Stimulated activated CD8-positive, alpha-beta memory T cell treated with anti-CD3 and anti-CD28 coated beads, Interleukin-7, amount 100 ng/mL, for 1 hour (primary cell): ENCODE data around the gene STK32A.
"Not testable (repeated sequence)": the region's sequence is repeated elsewhere in the genome, so short reads cannot be mapped to it uniquely, and the experiment has no call there.

Experiments used
- DNase-seq, 2 donors: peaks; one replicate each; pipeline ENCODE4 v3.0.0-alpha.2; 2020; ENCODE audit warnings: low read depth in 2 of 2

The STK32A gene

DNA sequence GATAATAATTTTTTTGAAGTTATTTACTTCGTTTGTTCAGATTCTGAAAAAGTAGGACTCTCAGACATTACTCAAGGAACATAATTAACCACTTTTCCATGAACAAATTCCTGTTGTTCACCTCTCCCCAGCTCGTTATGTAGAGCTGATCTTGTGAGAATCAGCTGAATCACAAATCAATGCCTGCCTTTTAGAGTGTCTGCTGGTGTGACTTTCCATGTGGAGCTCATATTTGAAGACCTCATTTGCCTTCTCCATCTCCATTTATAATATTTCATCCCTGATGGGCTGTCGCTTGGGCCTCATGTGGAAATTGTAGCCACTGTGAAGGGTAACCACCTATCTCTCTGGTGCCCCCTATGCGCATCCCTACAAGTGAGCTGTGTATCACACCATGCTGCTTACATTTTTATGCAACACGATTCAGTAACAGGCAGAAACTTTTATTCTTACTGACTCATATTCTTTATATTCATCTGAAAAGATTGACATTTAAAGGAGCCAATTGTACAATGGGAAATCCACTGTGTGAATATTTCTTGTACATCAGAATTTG lies 111.3 kb downstream of the STK32A start:
- no peak for DNase-seq

DNA sequence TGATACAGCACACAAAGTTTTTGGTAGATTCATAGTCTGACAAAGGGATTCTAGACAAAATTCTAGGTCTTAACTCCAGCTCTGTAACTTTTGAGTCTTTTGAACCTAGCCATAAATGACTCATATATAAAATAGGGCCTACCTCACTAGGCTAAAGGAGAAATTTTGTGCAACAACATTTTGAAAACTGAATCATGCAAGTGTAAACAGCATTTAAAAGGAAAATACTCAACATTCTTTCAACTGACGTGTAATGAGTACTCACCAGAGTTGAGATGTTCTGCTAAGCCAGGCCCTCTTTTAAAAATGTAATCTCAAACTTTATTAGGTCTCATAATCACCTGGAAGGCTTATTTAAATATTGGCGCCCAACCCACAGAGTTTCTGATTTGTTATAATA lies 113.2 kb downstream of the STK32A start:
- no peak for DNase-seq

DNA sequence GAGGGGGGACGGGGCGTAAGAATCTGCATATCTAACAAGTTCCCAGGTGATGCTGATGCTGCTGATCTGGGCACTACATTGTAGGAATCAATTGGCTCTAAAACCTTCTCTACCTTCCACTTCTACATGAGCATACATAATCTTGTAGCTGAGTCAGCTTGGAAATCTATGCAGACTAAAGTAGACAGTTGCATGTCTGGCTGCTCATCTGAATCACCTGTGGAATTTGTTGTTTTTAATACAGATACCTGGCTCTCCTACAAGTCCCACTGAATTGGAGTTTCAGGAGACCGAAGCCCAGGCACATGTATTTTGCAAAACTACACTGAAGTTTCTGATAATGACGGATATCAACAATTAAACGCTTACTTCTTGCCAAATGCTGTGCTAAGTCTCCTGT lies 113.6 kb downstream of the STK32A start:
- no peak for DNase-seq

DNA sequence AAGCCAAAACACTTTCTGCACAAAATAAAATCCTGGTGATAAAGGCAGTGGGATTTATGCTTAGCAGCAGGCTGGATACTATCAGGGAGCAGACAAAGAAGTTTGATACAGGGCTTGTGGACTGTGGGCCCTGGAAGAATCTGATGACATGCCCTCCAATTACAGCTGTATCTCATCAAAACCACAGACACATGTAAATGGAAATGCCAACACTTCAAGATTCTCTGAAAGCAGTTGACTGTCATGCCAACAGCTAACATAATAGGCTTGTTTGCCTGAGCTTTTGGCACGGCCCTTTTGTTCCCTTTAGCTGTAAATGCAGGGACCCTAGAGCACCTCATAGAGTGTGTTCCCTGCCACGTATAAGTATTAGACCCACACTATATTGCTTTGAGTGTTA lies 114.4 kb downstream of the STK32A start:
- DNase-seq: no peak

DNA sequence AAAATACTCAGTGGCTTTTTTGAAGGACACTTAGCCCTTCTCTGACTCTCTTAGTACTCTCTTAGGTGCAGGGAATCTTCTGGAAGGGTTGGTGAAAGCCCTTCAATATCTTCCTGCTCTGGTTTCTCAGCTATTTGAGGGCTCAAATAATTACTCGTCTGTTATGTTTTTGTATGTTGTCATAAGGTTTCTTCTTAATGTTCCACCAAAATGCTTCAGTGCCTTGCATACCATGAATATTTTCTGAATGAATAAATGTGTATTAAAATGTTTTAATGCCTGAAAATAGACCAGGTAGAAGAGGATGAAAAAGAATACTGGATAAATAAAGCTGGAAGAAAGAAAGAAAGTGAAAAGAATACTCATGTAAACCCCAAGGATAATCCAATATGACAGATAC lies 124.3 kb downstream of the STK32A start:
- DNase-seq: no peak

DNA sequence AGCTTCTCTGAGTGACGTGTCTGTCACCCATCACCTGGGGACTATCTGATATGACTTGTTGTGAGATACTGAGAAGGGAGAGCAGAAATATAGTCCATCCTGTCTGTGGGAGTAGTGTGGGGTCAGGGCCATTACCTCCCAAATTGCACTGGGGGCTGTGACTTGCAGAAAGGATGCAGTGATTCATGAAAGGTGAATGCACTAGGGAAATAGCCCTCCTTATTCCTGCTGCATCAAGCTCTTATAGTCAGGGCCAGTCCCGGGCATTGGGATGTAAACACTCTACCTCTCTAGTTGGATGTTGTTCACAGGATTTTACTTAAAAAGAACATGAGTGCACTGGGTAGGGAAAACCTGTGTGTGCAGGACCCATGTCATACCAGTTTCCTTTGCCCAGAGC lies 124.8 kb downstream of the STK32A start:
- DNase-seq: no peak

DNA sequence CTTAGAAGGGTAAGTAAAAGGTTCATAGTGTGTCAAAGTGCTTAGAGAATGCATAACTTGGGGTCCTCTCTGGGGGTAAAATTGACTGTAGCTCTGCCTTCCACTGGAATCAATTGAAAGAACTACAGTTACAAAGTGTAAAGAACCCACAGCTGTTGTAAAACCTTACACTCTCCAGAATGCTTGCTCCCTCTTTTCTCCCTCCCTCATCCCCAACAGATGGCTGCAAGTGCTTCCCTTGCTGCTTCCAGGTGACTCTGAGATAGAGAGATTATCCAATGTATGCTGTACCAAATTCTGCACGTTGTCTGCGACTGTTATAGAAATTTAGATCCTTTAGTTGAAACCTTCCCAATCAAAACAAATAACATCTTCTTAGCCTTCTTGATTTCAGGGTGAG lies 126.0 kb downstream of the STK32A start:
- DNase-seq: no peak

DNA sequence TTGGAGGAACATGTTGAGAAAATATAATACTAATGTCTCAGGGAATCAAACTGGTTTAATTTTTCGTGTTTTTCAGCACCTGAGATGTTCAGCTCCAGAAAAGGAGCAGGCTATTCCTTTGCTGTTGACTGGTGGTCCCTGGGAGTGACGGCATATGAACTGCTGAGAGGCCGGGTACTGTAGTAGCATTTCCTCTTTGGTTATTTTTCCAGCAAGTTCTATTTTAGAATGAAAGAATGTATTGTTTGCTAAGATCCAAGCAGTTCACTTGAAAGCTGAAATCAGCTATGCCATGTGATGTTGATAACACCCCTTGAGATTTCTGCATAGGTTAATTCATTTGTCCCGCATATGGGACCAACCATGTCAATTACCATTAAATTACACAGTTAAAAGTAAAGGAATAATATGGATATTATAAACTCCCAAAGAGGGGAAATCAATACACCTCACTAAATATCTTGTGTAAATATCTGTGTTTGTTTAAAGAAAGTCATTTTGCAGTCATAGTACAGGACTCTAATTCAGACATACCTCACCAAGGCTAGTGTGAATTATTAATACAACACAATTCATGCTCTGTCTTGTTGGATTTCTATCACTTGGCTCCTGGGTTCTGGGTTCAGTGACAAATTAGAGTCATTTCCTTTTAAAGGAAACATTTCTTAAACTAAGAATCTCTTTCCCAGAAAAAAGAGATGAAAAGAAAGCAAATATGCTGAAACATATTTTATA lies 126.8 kb downstream of the STK32A start:
- no peak for DNase-seq

DNA sequence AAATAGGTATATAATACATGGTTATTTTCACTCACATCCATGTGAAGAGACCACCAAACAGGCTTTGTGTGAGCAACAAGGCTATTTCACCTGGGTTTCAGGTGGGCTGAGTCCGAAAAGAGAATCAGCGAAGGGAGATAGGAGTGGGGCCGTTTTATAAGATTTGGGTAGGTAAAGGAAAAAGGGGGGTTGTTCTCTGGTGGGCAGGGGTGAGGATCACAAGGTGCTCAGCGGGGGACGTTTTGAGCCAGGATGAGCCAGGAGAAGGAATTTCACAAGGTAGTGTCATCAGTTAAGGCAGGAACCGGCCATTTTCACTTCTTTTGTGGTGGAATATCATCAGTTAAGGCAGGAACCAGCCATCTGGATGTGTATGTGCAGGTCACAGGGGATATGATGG lies 132.6 kb downstream of the STK32A start:
- DNase-seq: not testable (repeated sequence)

DNA sequence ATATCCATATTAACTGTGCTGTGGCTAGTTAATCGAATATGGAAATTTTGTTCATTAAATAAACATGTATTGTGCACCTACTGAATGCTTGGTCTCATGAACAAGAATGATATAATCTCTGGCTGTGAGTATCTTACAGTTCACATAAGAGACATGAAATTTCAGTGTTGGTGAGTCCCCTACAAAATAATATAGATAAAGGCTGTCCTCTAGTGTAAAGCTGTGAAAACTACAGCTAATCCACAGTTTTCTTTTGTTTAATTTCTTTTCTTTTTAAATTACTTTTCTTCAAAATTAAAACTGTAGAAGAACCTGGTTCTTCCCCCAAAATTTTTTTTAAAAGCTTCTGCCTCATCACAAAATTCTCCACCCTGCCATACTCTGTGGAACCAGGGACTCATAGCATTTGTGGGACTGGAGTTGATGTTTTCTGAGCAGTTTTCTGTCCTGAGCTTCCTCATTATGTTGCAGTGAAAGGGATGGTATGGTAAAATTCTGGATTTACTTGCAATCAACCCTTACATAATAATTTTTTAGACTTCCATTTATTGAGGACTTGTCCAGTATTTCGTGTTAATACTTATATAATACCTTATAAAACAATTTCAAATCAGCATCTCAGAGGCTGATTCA lies 135.0 kb downstream of the STK32A start:
- DNase-seq: no peak

DNA sequence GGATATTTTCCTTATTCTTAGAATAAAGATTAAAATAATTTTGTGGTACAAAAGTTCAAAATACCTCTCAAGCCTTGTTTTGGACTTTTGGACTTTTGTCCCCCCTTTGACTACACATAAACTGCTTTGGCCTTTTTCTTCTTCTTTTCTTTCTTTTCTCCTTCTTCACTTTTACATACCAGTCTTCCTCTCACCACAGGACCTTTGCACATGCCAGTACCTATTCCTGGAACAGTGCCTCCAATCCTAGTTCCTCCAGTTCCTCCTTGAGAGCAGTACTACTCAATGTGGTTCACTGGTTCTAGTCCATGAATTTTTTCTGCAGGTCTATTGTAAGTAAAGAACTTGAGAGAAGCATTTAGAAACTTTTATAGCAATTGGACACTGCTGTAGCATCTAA lies 136.5 kb downstream of the STK32A start:
- DNase-seq: no peak

DNA sequence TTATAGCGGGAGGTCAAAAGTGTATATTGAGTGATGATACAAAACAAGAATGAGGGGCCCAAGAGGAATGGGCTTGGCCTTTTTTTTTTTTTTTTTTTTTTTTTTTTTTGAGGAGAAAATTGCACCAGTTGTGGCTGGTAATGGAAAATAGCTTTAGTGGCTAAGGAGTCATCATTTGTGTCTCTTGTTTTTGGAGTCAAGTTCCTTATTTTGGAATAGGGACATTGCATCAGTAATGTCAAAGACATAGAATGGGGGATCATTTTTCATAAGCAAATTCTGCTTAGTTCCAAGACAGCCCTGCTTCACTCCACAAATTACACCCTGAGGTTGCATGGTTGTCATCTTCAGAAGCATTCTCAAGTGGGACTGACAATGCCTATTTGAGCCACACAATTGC lies 137.4 kb downstream of the STK32A start:
- DNase-seq: no peak

DNA sequence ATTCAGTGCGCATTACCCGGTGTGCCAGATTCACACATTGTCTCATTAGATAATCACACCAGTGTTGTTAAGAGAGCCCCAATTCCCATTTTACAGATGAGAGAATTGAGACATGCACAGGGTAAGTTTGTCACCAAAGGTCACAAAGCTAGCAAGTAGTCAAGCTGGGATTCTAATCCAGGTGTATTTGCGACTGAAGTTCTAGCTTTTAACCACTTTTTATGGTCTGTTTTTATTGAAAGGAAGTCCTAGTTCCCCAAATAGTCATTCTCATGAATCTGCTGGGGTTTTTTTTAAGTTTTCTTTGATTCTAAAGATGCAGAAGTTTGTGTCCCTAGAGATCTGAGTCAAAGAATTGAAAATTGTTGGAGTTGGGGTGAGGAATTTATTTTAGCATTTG lies 138.5 kb downstream of the STK32A start:
- DNase-seq: no peak

DNA sequence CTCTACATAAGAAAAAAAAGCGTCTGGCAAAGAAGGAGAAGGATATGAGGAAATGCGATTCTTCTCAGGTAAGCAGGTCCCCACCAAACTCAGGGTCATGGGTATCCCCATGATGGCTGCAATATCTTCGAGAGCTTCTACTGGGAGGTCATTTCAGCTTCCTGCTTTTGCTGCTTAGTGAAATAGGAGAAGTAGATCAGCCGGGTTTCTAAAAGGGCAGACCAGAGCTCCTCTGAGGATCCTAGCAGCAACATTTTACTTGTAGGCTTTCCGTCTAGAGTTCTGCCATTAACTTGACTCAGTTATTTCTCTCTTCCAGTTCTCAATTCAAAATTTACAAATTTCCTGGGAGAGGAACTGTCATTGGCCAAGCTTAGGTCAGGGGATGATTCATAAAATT lies 140.3 kb downstream of the STK32A start:
- no peak for DNase-seq

DNA sequence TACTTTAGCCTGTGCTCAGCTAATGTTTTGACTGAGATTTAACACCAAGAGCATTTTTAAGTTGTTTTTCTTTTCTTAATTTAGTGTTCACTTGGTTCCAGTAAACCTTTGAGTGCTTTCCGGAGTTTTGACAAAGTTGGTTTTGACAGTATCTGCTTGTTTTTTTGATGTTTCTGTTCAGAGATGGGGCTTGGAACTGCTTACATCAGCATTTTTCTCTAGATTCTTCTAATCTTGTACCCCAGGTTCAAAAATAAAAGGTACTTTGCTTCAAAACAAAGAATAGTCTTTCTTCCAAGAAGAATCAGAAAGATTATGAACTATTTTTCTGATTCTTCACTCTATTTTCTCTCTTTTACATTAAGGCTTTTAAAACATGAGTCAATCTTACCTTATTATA lies 142.9 kb downstream of the STK32A start:
- no peak for DNase-seq

DNA sequence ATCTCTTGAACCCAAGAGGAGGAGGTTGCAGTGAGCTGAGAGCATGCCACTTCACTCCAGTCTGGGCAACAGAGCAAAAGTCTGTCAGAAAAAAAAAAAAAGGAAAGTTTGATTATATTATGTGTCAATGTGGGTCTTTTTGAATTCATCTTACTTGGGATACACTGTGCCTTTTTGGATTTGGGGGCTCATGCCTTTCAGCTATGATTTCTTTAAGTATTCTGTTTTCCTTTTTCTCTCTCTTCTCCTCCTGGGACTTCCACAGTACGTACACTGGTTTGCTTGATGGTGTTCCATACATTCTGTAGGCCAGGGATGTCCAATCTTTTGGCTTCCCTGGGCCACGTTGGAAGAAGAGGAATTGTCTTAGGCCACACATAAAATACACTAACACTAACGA lies 146.7 kb downstream of the STK32A start:
- no peak for DNase-seq

DNA sequence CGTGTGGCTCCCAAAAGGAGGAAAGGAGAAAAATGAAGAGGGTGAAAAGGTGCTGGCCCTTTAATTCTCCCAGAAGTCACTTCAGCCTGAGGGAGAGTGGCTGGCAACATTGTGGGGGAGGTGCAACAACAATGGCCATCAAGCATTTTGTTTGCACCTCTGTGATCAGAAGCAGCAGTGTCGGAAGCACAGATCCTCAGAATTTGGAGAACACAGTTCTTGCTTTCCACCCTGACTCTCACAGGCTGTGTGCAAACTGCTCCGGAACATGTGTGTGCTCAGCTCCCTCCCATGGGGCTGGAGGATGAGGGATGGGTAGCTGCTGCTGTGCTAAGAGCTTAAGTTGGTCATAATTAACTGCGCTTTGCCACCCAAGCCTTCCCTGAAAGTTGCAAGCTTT lies 147.9 kb downstream of the STK32A start:
- DNase-seq: no peak

DNA sequence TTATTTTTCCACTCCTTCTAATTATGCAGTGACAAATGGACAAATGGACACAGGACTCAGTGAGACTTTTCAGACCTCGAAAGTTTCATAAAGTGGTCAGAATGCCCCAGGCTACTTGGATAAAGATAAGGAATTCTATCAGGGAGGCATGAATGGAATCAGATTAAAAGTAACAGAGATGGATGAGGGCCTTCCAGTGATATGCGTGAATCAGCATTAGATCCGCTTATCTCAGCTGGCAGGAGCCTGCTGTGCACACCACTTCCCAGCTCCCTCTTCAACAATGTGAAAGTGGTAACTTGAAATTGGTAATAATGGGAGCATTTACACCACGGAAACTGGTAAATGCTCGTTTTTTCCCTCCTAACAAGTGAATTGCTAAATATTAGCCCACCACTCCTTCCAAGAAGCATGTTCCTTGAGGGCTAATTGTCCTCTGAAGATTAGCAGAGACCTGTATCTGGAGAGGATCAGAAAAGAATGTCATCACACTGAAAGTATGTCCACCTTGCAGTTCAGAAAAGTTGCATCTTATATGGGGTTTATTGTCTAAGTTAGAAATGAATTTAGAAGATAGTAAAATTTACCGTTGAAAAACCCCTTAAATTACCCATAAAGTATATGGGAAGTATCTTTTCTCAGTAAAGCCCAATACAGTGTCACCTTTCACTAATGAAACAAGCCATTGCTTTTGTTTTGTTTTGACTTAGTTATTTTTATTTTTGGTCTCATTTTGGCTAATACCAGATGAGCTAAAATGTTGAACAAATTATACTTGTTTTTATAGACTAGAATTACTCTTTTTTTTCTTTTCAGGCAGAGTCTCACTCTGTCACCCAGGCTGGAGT lies 149.7 kb downstream of the STK32A start:
- DNase-seq: no peak

DNA sequence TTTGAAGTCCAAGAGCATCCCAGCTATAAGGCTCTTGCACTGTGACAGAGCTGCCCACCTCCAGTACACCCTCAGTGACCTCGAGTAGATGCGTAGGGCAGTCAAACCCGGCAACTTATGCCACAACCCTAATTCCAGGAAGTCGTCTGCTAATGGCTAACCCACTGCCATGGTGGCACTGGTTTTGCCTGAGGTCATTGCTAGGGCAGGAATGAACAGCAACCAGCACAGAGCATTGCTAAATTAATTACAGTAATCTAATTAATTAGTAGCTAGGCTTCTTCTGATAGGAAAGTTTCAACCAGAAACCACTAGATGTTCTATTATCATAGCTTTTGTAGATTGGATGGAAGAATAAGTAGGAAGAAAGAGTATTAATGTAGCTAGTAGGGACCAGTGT lies 152.3 kb downstream of the STK32A start:
- no peak for DNase-seq

DNA sequence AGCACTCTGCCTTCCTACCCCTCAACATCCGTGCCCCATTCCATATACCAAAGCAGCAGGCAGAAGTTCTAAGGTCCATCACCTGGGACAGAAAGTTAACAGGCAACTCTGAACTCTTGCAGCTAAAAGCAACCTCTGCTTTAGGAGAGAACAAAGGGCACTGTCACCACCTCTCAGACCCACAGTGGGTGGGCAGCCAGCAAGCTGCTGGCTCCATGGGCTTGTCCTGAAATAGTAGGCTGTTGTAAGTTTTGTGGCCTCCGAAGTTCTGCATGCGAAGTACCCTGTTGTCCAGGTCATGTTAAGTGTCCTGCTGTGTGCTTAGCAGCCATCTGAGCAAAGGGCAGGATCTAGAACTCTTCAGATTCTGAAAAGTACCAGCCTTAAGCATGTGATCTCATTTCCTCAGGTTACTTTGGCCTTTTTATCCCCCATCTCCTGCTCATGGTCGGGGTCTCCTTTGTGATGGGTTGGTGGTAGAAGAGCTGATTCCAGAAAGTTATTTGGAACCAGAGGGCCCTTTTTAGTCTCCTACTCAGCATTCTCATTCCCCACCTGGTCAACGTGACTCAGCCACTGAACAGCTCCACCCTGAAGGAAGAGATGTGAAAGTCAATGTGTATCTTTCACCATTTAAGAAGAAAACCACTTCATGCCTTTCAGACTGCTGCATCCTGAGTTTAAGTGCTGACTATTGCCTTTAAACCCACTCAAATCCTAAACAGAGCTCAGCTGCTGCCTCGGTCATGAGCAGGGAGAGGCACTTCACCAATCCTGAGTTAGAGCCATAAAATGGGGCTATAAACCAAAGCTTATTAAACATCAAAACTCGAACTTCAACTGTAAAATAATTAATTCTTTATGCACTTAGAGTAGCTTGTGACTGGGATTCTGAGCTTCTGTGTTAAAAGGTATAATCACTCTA lies 153.6 kb downstream of the STK32A start:
- DNase-seq: no peak

DNA sequence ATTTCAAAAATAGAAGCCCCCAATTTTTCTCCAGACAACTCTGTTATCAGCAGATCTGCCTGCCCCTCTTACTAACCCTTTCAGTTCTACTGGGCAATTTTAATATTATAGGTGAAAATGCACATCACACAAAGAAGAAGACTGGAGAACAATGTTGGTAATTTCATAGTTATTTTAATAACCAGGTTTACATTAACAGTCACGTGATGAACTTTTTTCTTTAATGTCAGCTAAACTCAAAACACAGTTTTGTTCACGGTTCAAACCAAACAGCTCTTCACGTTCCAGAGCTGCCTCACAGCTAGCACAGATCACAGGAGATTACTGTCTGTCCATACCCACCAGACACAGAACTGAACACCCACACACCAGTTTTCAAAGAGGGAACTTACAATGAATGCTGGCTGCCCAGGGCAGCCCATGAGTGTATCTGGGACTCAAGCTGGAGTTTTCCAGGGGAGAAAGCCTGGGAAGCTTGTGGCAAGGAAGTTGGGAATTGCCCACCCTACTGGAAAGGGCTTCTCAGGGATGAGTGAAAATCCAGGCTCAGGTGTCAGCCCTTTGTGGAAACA lies 155.9 kb downstream of the STK32A start:
- no peak for DNase-seq
